GM12873 (cell line): ENCODE data around the gene HIVEP3.

Experiments used
- CTCF ChIP-seq: IDR thresholded peaks from 2 replicates; pipeline ENCODE4 v1.5.1; 2012; ENCODE audit warnings: low read depth, mild to moderate bottlenecking, moderate library complexity, low read length, control low read depth; ENCODE audit not compliant: insufficient read depth; ENCODE audit errors: missing control alignments

The HIVEP3 gene

GRCh38 chr1:41638086-41639024 is 280.4 kb downstream of the HIVEP3 start:
- TF ChIP-seq CTCF = no peak

- no peak for TF ChIP-seq CTCF
Observed at GRCh38 chr1:41637367-41637766, 281.4 kb downstream of the HIVEP3 start.

GRCh38 chr1:41633764-41634163 is 285.0 kb downstream of the HIVEP3 start:
- TF ChIP-seq CTCF = no peak

GRCh38 chr1:41632781-41633575 is 285.7 kb downstream of the HIVEP3 start:
- no peak for TF ChIP-seq CTCF

GRCh38 chr1:41631971-41632370 is 286.8 kb downstream of the HIVEP3 start:
- TF ChIP-seq CTCF = no peak

- no peak for TF ChIP-seq CTCF
Observed at GRCh38 chr1:41631154-41631553, 287.6 kb downstream of the HIVEP3 start.

- no peak for TF ChIP-seq CTCF
Observed at GRCh38 chr1:41629571-41629970, 289.2 kb downstream of the HIVEP3 start.
